Endodermal cell (in vitro differentiated cells): ENCODE data around the gene GCLM. TPM values are rescaled to one million over a fixed set of nuclear protein-coding genes. Genes with fewer than 3 reads are reported as not detected.

Experiments
- DNase-seq: peaks from one replicate; pipeline ENCODE4 v3.0.0-alpha.2; 2017
- H3K27ac ChIP-seq: 2 replicates; pipeline ENCODE4 v1.5.1; 2013; ENCODE audit warnings: mild to moderate bottlenecking, low read depth, low read length, moderate library complexity
- H3K27me3 ChIP-seq: 2 replicates; pipeline ENCODE4 v1.6.1; 2013; ENCODE audit warnings: mild to moderate bottlenecking, low read length, moderate library complexity; ENCODE audit not compliant: insufficient read depth, control insufficient read depth, poor library complexity, severe bottlenecking
- H3K36me3 ChIP-seq: 2 replicates; pipeline ENCODE4 v1.7.0; 2013; ENCODE audit warnings: mild to moderate bottlenecking, low read length, moderate library complexity; ENCODE audit not compliant: control insufficient read depth, insufficient read depth
- H3K4me1 ChIP-seq: one replicate; pipeline ENCODE4 v1.7.0; 2013; ENCODE audit warnings: low read length; ENCODE audit not compliant: control insufficient read depth, insufficient read depth
- H3K4me3 ChIP-seq: 2 replicates; pipeline ENCODE4 v1.5.1; 2013; ENCODE audit warnings: mild to moderate bottlenecking, low read length, moderate library complexity
- H3K9ac ChIP-seq: 2 replicates; pipeline ENCODE4 v1.6.1; 2013; ENCODE audit warnings: mild to moderate bottlenecking, low read length, moderate library complexity; ENCODE audit not compliant: poor library complexity, severe bottlenecking; ENCODE audit errors: extremely low read depth
- H3K9me3 ChIP-seq: 2 replicates; pipeline ENCODE4 v1.6.1; 2013; ENCODE audit warnings: mild to moderate bottlenecking, low read length, moderate library complexity; ENCODE audit not compliant: control insufficient read depth
- H3K27ac Mint-ChIP-seq: 2 replicates; pipeline ENCODE4 v1.8.0; 2020; ENCODE audit warnings: mixed read lengths
- H3K27me3 Mint-ChIP-seq: 2 replicates; pipeline ENCODE4 v1.8.0; 2021; ENCODE audit warnings: mild to moderate bottlenecking, mixed read lengths; ENCODE audit not compliant: insufficient read depth
- H3K36me3 Mint-ChIP-seq: 2 replicates; pipeline ENCODE4 v1.8.0; 2020; ENCODE audit warnings: low read depth, mixed read lengths
- H3K4me1 Mint-ChIP-seq: 2 replicates; pipeline ENCODE4 v1.8.0; 2020; ENCODE audit warnings: mixed read lengths
- H3K4me3 Mint-ChIP-seq: 2 replicates; pipeline ENCODE4 v1.8.0; 2020; ENCODE audit warnings: mild to moderate bottlenecking, moderate library complexity, mixed read lengths
- H3K9me3 Mint-ChIP-seq: 2 replicates; pipeline ENCODE4 v1.8.0; 2020; ENCODE audit warnings: mild to moderate bottlenecking, mixed read lengths
- WGBS, 2 experiments: methylation state at CpG; one replicate each; pipeline versions ENCODE4 v1.1.5 to v1.1.7; 2013; ENCODE audit warnings: missing lambda C conversion rate in 2 of 2, mixed read lengths in 1 of 2; ENCODE audit not compliant: insufficient coverage in 1 of 2, insufficient read length in 1 of 2; 5-methylcytosine and 5-hydroxymethylcytosine counted together
- total RNA-seq, 2 donors: library from RNA; stranded (reverse); fragmentation: NEBNext Ultra II Directional in 1 of 2; extraction: Animal tissue kit (Norgen Biotek cat#: 25700) in 1 of 2; gene quantifications; 2 replicates in 1 of 2; 3 replicates in 1 of 2; pipeline ENCODE4 v1.2.1, GENCODE V29; 2021
- TF ChIP-seq, protein P1 (sequence below): fragments of 200-600 bp; sonication (generic); conservative IDR thresholded peaks from 2 replicates; pipeline ENCODE4 v1.5.0; 2021; ENCODE audit warnings: antibody characterized with exemption, mild to moderate bottlenecking

GCLM gene
- total RNA-seq, 2 donors from 2014 or later, result 14.0 to 19.4 TPM

DNA sequence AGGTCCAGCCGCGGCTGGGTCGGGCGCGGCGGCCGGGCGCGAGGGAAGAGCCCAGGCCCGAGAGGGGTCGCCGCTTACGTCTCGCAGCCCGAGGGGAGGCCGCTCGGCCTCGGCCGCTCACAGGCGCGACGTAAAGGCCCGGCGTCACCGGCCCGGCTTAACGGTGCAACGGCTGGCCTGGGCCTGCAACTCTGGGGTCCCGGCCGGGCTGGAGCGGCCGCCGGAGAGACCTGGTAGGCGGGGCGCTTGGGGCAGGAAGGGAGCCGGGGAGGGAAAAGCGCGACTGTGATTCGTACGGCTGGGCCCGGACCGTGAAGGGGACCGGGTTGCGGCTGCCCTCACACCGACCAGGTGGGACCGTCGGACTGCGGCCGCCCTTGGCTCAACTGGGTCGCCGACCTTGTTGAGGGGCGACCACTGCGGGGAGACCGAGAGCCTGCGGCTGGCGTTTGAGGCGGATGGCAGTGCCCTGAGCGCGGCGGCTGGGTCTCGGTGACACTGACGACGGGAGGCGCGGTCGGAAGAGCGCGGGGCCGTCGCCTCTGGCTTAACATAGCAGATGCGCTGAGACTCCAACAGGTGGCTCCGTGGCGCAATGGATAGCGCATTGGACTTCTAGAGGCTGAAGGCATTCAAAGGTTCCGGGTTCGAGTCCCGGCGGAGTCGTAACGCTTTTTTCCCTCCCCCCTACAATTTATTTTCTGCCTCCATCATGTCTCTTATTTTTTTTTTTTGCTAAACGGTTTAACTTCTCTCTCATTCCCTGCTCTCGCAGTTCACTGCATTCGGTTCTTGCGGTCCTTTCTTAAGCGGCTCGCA is 62.0 kb downstream of the GCLM start:
- Histone ChIP-seq H3K4me3 (peak overlapping the region; percentile 83), H3K9me3 (peaks cover 24% of the 10 kb centered on the region), H3K27ac (peak overlapping the region; percentile 88), H3K36me3 (no peaks in the 10 kb centered on the region), H3K4me1 (no peaks in the 10 kb centered on the region), H3K9ac (peak overlapping the region; percentile 78), H3K27me3 (no peaks in the 10 kb centered on the region)
- Mint-ChIP-seq H3K9me3 (peaks cover 22% of the 10 kb centered on the region), H3K27me3 (no peaks in the 10 kb centered on the region), H3K36me3 (peaks cover 16% of the 10 kb centered on the region), H3K4me3 (peak overlapping the region; percentile 88), H3K4me1 (peaks cover 9% of the 10 kb centered on the region), H3K27ac (peak overlapping the region; percentile 95)
- TF ChIP-seq, protein P1, sequence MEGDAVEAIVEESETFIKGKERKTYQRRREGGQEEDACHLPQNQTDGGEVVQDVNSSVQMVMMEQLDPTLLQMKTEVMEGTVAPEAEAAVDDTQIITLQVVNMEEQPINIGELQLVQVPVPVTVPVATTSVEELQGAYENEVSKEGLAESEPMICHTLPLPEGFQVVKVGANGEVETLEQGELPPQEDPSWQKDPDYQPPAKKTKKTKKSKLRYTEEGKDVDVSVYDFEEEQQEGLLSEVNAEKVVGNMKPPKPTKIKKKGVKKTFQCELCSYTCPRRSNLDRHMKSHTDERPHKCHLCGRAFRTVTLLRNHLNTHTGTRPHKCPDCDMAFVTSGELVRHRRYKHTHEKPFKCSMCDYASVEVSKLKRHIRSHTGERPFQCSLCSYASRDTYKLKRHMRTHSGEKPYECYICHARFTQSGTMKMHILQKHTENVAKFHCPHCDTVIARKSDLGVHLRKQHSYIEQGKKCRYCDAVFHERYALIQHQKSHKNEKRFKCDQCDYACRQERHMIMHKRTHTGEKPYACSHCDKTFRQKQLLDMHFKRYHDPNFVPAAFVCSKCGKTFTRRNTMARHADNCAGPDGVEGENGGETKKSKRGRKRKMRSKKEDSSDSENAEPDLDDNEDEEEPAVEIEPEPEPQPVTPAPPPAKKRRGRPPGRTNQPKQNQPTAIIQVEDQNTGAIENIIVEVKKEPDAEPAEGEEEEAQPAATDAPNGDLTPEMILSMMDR, result peak; percentile 37
- 1% methylated on average over 33 to 79 of the region's 86 CpGs for WGBS, 2 experiments
- peak; percentile 95 for DNase-seq

DNA sequence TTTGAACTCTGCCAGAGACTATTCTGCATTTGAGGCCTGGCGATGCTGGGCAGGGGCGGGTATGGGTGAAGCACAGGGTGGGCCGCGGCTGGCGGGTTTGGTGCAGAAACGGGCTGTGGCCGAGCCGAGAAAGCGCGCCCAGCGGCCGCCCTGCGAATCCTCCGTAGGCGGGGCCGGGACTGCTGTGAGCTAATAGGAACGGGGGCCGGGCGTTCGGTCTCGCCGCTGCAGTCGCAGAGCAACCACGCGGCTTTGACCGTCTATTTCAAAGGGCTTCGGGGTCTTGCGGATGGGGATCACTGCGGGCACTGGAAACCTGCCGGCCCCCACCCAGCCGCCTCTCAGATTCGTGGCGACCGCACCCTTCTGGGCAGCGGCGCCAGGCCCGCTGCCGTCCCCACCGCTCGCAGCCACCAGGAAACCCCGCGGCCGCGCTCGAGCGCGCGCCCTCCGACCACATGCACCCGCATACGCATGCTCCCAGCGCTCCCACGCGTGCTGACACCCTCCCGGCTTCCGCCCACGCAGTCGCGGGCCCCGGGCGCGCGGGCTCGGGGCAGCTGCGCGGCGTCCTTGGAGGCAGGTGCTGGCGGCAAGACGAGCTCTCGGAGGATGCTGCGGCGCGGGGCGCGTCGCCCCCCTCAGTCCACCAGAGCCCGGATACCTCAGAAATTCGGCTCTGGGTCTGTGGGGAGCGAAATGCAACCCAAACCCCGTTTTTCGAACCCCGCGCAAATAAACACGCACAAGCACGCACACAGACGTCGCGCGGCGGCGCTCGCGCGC is 62.8 kb downstream of the GCLM start:
- no peaks in the 10 kb centered on the region for H3K27me3 Mint-ChIP-seq
- Histone ChIP-seq H3K4me1 (no peaks in the 10 kb centered on the region), H3K9me3 (peaks cover 24% of the 10 kb centered on the region), H3K4me3 (peak overlapping the region; percentile 83), H3K27ac (peak overlapping the region; percentile 88), H3K27me3 (no peaks in the 10 kb centered on the region), H3K36me3 (no peaks in the 10 kb centered on the region), H3K9ac (peak overlapping the region; percentile 78)
- peaks cover 22% of the 10 kb centered on the region for H3K9me3 Mint-ChIP-seq
- H3K36me3 Mint-ChIP-seq, result peaks cover 22% of the 10 kb centered on the region
- TF ChIP-seq, protein P1, result peak; percentile 57
- peak overlapping the region; percentile 94 for H3K27ac Mint-ChIP-seq
- peak overlapping the region; percentile 88 for H3K4me3 Mint-ChIP-seq
- H3K4me1 Mint-ChIP-seq, result peaks cover 13% of the 10 kb centered on the region
- peak; percentile 96 for DNase-seq
- 0 to 1% methylated on average over 10 to 85 of the region's 94 CpGs for WGBS, 2 experiments

DNA sequence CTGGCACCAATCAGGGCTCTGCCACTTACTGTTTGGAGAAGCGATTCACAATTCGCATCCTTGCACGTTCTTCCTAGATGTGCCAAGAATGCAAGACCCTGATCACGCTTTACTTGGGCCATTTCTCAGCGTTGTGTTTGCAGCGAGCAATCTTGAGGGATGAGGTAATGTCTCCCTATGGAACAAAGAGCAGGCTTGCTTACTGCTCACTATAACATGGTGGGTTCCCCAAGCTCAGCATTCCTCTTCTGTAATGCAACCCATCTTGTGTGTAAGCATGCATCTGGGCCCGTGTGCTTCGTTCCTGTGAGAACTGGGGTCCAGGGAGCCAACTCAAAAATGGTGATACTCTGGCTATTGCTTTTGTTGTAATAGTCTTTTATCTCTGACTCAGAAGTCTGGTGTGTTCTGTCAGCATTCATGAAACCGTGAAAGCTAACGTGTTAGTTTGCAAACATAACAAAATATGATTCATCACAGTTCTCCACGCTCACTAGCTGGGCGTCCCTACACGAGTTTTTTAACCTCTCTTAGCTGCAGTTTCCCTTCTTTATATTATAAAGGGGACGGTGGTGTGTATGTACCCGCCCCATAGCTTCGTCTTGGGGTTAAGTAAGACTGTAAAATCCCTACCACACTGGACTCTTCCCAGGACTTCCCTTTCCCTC is 63.6 kb downstream of the GCLM start:
- H3K9me3 Mint-ChIP-seq, result peaks cover 21% of the 10 kb centered on the region
- peaks cover 22% of the 10 kb centered on the region for H3K36me3 Mint-ChIP-seq
- H3K27me3 Mint-ChIP-seq, result no peaks in the 10 kb centered on the region
- Histone ChIP-seq H3K4me3 (peak overlapping the region; percentile 83), H3K9ac (peak overlapping the region; percentile 78), H3K27me3 (no peaks in the 10 kb centered on the region), H3K36me3 (no peaks in the 10 kb centered on the region), H3K9me3 (peaks cover 24% of the 10 kb centered on the region), H3K4me1 (no peaks in the 10 kb centered on the region), H3K27ac (peak overlapping the region; percentile 88)
- peak; percentile 71 for DNase-seq
- peak overlapping the region; percentile 92 for H3K27ac Mint-ChIP-seq
- TF ChIP-seq, protein P1, result no peak
- WGBS, 2 experiments, result 74 to 75% methylated on average over 12 to 16 of the region's 16 CpGs
- H3K4me3 Mint-ChIP-seq, result peak overlapping the region; percentile 88
- peaks cover 13% of the 10 kb centered on the region for H3K4me1 Mint-ChIP-seq
